ENCODE measurements around the gene FBXL3.
"Not testable (repeated sequence)": the region's sequence is repeated elsewhere in the genome, so short reads cannot be mapped to it uniquely, and the experiment has no call there.

Gene FBXL3

DNA sequence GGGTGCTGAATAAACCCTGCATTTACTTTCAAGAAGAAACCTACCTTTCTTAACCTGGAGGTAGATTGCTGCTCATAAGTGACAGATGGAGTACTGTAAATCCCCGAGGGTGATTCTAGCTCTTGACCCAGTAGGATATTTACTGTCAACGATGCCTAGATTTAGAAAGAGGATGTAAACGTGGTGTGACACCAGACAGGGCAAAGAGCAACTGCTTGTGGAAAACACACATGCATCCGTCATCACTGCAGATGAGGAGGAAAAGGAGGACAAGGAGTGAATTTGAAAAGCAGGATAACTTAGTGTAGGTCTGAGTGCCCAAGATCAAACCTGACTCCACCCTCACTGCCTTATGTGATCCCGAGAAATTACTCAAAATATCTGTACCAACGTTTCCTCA is 44.9 kb downstream of the FBXL3 start:
- DNase-seq (ENCODE audit: low spot score), result no peak

DNA sequence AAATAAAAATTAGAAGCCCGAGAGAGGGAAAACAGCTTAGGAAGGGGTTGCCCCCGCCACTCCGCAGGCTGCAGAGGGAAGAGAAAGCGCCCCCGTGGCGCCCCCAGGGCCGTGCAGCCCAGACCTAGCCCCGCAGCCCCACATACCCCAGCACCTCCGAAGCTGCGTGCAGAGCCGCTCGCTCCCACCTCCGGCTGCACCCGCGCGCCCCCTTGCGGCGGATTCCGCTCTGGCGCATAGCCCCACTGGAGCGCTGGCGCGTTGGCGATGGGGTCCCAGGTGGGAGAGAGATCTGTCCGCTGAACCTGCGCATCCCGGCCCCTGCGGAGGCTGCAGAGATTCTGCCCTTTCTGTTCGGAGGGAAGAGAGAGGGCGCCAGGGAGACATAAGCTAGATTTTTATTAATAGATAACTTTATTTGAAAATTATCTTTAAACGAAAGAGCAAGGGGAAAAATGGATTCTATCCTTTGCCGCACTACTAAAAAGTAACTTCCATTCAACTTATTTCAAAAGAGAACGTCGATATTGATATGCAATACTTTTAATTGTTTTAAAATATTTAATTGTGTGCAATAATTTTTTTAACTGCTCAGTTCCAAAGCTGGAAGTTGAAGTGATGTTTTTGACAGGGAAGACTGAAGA is 46.8 kb downstream of the FBXL3 start:
- peak; percentile 90 for DNase-seq (ENCODE audit: low spot score)

DNA sequence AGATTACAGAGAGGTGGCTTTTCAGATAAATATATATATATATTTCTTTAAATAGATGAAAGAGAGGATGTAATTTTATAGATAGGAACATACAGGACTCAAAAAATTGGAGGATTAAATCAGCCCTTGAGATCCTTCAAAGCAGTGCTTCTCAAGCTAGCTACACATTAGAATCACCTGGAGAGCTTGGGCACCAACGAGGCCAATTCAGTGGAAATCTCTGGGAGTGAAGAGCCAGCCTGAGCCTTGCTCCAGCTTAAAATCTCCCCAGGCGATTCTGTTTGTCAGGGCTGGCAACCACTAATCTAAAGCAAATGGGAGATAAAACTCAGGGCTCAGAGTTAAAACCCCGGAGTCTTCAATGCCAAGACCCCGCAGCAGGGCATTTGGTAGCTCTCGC is 50.0 kb downstream of the FBXL3 start:
- DNase-seq (ENCODE audit: low spot score), result no peak

DNA sequence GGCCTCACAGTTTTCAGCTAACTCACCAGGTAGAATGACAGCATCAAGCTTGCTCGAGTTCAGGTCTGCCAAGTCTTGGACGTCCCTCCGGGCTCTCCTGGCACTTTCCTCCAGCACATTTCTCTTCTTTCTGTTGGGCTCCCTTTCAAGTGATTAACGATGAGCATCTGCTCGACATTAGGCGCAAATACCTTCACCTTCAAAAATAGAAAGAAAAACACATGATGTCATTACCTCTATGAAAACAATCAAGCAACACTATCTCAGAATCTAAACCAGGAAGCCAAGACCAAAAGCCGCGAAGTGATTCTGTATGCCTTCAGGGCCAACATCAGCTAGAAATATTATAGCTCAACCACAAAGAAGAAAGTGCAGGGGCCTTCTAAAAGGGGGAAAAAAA is 50.5 kb downstream of the FBXL3 start:
- no peak for DNase-seq (ENCODE audit: low spot score)

DNA sequence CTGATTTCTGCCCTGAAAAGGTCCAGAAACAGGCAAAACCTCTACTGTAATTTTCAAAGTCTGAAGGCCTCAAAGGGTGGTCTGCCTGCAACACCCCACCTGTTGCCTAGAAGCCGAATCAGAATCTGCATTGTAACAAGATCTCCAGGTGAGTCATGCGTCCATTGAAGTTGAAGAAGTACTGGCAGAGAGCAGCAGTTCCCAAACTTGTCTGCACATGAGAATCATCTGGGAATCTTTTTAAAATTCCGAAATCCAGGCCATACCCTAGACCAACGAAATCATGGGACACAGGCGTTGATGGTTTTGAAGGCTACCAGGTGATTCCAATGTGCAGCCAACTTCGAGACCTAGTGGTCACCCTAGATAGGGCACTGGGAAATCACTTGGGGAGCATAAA is 51.1 kb downstream of the FBXL3 start:
- DNase-seq (ENCODE audit: low spot score), result no peak

DNA sequence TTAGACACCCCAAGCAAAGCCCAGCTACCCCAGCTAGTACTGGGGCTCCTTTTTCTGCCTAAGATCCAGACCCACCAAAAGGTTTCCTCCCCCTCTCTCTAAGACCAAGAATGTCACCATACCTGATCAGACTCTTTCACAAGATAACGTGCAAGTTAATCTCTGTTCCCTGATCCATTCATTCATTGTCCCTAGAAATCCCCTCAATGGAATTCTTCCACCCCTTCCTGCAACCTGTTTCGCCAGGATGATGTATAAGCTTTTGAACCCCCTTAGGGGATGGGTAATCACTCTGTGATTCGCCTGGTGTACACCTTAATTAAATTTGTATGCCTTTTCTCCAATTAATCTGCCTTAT is 52.4 kb downstream of the FBXL3 start:
- DNase-seq (ENCODE audit: low spot score), result no peak

DNA sequence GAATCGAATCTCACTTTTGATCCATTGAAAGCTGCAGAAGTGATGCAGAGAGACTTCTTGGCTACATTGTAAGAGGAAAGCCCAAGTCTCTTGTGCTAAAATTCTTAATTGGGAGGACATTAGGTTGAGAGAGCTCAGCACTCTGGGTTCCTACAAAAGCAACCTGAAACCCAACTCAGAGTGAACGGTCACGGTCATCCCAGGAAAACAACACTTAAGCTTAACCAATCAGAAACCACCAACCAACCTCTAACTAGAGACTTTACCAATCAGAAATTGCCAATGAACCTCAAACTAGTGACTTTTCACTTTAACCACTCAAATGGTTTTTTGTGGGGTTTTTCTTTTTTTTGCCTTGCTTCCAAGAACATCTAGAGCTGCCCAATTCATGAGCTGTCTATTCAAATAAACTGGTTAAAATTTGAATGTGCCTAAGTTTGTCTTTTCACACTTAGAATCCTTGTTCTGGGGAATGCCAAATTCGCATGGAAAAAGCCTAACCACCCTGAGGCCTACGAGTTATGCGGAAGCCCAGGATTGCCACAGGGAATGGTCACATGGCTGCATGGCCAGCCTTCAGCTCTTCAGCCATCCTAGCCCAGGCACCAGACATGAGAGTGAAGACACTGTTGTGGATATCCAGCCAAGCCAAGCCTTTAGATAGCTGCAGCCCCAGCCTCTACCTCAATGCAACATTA is 52.9 kb downstream of the FBXL3 start:
- DNase-seq (ENCODE audit: low spot score), result no peak

DNA sequence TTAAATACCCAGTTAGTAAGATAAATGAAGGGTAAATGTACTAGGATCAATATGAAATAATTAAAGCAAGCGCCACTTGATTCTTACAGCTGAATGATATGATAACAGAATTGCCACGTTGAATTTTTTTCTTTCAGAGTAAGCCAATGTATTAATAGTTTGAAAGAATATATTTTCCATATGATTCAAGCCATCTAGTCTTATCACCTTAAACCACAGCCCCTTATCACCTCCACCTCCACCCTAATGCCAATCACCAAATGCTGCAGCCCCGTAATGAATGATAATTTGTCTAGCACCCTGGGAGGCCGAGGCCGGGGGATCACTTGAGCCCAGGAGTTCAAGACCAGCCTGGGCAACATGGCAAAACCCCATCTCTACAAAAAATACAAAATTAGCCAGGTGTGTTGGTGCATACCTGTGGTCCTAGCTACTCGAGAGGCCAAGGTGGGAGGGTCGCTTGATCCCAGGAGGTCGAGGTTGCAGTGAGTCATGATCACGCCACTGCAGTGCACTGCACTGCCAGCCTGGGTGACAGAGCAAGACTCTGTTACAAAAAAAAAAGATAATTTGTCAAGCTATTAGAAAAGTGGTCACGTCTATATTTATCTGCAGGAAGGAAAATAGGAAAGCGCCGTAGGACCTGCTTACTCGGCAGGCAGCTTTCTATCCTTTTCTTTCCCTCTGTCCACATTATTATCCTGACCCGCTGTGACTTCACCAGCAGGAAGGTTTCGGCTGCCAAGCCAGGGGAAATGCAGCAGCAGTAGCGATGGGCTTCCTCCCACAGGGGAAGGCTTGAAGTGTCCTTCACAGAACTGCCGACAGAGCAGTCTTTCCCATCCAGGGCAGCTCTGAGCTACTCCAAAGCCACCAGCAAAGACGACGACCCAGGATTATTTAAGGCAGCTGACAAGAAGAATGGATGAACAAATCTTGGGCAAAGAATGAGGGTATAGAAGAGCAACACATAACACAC is 54.8 kb downstream of the FBXL3 start:
- DNase-seq (ENCODE audit: low spot score), result no peak

DNA sequence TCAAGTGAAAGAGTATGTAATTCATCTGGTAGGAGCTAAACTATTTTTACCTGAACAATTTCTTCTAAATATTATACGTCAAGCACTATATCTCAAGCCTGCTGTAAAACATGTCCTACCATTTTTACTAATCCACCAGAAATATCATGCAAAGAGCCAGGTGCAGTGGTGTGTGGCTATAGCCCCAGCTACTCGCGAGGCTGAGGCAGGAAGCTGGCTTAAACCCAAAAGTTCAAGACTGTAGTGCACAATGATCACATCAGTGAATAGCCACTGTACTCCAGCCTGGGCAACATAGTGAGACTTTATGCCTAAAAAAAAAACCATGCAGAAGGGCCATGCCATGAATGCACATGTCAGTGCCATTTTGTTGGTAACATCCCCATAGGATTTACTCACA is 55.7 kb downstream of the FBXL3 start:
- DNase-seq (ENCODE audit: low spot score), result no peak

DNA sequence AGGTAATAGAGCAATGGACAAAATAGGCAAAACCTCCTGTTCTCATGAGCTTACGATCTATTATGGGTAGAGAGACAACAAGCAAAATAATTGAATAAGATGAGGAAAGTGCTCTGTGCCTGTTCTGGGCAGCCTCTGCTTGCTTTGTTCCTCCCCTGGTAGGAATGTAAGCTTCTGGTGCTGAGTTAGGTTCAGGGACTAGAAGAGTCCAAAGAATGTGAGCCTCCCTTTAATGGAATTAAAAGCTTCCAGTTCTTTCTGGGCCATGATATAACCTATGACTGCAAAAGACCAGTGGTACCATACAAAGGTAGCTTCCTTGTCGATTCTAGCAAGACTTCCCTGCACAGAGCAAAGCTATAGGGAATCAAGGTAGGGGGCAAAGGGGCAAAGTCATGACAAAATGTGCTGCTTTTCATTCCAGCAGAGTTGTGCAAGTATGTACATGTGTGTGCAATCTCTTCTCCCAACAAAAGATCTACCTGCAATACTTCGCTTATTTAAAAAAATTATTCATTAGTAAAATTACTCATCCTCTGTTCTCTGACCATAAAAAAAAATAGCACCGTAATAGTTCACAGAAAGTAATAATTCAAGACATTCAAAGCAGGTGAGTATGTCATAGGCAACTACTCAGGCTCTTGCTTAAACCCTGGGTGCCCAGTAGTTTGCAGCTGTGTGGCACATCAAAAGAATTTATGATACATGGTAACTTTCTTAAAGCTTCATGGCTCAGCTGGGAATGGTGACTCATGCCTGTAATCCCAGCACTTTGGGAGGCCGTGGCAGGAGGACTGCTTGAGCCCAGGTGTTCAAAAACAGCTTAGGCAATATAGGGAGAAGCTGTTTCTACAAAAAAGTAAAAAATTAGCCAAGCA is 57.2 kb downstream of the FBXL3 start:
- DNase-seq (ENCODE audit: low spot score), result no peak

DNA sequence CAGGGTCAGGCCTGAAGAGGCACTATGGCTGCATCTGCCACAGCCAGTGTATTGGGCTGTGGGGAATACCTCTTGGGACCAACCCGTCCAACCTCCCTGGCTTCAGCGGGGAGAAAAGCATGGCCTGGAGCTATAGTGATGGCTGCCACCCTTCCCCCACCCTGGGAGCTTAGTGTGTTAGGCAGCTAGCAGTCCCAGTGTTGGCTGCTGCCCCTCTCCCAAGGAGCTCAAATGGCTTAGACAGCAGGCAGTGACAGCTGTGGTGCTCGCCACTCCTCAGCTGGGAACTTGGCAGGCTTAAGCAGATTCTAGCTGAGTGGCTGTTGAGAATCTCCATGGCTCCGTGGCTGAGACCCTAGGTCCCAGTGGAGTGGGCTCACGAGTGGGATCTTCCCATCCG is 58.9 kb downstream of the FBXL3 start:
- DNase-seq (ENCODE audit: low spot score), result no peak

DNA sequence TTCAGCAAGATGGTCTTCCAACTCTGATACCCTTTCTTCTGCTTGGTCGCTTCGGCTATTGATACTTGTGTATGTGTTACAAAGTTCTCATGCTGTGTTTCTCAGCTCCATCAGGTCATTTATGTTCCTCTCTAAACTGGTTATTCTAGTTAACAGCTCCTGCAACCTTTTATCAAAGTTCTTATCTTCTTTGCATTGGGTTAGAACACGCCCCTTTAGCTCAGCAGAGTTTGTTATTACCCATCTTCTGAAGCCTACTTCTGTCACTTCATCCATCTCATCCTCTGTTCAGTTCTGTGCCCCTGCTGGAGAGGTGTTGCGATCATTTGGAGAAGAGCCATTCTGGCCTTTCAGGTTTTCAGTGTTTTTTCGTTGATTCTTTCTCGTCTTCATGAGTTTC is 59.9 kb downstream of the FBXL3 start:
- DNase-seq (ENCODE audit: low spot score), result no peak

DNA sequence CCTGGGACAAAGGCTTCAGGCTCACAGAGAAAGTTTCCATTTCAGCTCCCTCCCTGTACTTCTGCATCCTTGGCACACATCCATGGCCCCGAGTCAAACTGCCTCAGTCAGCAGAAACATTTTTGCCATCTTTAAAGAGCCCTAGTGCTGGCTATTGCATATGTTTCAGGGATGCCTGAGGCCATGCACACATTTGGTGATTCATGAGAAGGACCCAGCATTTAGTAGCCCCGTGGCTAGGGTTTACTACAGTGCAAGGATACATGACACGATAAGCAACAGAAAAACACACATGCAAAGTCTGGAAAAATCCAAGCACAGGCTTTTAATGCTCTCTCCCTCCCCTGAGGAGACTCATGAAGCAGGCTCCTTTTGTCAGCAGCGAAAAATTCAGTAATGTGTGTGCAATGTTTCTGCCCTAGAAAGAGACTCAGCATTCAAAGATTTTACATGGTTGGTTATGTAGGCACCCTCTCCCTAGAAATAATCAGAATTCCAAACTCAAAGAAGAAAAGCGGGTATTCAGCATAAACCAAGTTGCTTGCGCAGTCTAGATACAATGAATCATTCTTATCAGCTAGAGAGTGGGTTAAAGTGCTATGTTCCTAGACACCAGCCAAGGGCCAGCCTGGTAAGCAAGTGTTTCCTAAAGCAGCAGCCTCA is 61.1 kb downstream of the FBXL3 start:
- no peak for DNase-seq (ENCODE audit: low spot score)

DNA sequence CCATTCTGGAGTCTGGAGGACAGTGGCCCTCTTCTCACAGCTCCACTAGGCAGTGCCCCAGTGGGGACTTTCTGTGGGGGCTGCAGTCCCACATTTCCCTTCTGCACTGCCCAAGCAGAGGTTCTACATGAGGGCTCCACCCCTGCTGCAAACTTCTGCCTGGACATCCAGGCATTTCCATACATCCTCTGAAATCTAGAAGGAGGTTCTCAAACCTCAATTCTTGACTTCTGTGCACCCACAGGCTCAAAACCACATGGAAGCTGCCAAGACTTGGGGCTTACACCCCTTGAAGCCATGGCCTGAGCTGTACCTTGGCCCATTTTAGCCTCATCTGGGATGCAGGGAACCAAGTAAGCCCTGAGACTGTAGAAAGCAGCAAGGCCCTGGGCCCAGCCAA is 67.2 kb downstream of the FBXL3 start:
- not testable (repeated sequence) for DNase-seq (ENCODE audit: low spot score)

DNA sequence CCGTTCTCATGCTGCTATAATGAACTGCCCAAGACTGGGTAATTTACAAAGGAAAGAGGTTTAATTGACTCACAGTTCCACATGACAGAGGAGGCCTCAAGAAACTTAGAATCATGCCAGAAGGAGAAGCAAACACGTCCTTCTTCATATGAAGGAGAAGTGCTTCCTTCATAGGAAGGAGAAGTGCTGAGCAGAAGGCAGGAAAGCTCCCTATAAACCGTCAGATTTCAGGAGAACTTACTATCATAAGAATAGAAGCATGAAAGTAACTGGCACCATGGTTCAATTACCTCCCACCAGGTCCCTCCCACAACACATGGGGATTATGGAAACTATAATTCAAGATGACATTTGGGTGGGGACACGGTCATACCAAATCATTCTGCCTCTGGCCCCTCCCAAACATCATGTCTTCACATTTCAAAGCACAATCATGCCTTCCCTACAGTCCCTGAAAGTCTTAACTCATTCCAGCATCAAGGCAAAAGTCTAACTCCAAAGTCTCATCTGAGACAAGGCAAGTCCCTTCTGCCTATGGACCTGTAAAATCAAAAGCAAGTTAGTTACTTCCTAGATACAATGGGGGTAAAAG is 68.0 kb downstream of the FBXL3 start:
- DNase-seq (ENCODE audit: low spot score), result no peak

DNA sequence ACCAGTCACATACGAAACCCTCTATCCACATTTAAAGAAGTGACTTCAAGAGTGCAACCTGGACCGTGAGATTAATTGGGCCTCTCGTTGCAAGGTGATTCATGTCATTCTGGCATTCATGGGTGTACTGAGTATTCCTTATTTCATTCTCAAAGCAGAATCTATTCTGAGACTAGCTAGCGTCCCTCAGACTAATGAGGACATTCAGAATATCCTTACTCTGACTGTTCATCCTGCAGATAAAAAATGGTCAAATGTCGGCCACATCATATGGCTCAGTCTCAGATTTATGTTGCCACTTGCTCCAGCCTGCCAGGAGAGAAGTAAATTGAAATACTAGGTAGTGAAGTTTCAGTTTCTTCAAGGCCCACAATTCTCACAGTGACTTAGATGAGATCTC is 71.3 kb downstream of the FBXL3 start:
- no peak for DNase-seq (ENCODE audit: low spot score)

Measured in HuH-7 (cell line).